Measurements from ENCODE around the gene ISOC2.

DNA sequence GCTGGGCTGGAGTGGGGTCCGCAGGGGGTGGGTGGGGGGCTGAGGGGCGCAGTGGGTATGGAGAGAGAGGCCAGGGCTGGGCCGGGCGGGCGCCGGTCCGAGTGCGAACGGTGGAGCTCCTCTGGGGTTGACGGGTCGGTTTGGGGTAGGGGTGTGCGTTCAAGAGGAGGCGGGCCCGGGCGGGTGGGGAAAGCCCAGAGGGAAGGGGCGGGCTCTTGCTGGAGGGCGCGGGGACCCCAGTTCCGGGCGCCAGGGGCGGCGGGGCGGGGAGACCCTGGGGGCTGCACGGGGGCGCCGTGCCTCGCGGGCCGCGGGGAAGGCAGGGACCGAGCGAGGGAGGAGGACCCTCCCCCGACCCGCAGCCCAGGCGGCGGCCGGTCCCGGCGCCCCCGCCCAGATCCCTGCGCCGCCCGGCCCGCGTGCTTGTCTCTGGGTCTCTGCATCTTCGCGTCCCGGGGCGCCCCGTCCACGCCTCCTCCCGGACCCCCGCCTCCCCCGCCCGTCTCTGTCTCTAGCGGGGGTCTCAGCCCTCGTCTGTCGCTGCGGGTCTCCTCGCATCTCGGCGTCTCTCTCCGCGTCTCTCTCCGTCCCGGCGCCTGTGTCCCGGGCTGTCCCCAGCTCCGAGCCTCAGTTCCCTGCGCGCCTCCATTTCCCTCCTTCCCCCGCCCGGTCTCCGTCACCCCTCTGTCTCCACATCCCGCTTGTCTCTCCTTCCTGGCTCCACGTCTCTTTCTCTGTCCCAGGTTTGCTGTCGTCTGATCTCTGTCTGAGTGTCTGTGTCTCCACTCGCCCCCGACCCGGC is 10.1 kb downstream of the ISOC2 start:
- TF ChIP-seq, protein P1, sequence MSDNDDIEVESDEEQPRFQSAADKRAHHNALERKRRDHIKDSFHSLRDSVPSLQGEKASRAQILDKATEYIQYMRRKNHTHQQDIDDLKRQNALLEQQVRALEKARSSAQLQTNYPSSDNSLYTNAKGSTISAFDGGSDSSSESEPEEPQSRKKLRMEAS (IDR thresholded peaks at IDR 0.05; ENCODE audit: low read depth, low read length): no peak
- TF ChIP-seq POLR2A (IDR thresholded peaks at IDR 0.05; ENCODE audit: extremely low read depth, insufficient read length) (no peak), MYC (IDR thresholded peaks at IDR 0.05; ENCODE audit: low read depth, low read length) (no peak)
- TF ChIP-seq, protein P2, sequence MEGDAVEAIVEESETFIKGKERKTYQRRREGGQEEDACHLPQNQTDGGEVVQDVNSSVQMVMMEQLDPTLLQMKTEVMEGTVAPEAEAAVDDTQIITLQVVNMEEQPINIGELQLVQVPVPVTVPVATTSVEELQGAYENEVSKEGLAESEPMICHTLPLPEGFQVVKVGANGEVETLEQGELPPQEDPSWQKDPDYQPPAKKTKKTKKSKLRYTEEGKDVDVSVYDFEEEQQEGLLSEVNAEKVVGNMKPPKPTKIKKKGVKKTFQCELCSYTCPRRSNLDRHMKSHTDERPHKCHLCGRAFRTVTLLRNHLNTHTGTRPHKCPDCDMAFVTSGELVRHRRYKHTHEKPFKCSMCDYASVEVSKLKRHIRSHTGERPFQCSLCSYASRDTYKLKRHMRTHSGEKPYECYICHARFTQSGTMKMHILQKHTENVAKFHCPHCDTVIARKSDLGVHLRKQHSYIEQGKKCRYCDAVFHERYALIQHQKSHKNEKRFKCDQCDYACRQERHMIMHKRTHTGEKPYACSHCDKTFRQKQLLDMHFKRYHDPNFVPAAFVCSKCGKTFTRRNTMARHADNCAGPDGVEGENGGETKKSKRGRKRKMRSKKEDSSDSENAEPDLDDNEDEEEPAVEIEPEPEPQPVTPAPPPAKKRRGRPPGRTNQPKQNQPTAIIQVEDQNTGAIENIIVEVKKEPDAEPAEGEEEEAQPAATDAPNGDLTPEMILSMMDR (IDR thresholded peaks at IDR 0.05; ENCODE audit: low read depth, low read length): no peak

Measured in NB4 (cell line).